Right atrium auricular region (tissue), 2 donors: Measurements from ENCODE around the gene EVC. TPM values are rescaled to one million over a fixed set of nuclear protein-coding genes. Genes with fewer than 3 reads are reported as not detected.

Experiments used
- DNase-seq: peaks from one replicate; pipeline ENCODE4 v3.0.0-alpha.2; 2019; ENCODE audit warnings: low spot score
- H3K27ac ChIP-seq, 2 donors: fragments of 200-600 bp; sonication (generic); 1 replicate in 1 of 2; 2 replicates in 1 of 2; pipeline ENCODE4 v1.5.1; 2016 to 2019
- H3K27me3 ChIP-seq, 2 donors: fragments of 200-600 bp; sonication (generic); one replicate each; pipeline versions ENCODE4 v1.5.1 to v1.6.0; 2017 to 2019
- H3K36me3 ChIP-seq: fragments of 200-600 bp; sonication (generic); one replicate; pipeline ENCODE4 v1.5.1; 2016
- H3K4me1 ChIP-seq, 2 donors: fragments of 200-600 bp; sonication (generic); one replicate each; pipeline versions ENCODE4 v1.5.1 to v1.6.0; 2017 to 2019
- H3K4me3 ChIP-seq, 2 donors: fragments of 200-600 bp; sonication (generic); 1 replicate in 1 of 2; 2 replicates in 1 of 2; pipeline ENCODE4 v1.5.1; 2017 to 2019; ENCODE audit warnings: mild to moderate bottlenecking in 1 of 2, moderate library complexity in 1 of 2
- H3K9me3 ChIP-seq, 2 donors: fragments of 200-600 bp; sonication (generic); one replicate each; pipeline ENCODE4 v1.5.1; 2019
- CTCF ChIP-seq, 2 donors: fragments of 200-600 bp; sonication (generic); IDR thresholded peaks; one replicate each; pipeline ENCODE4 v1.5.1; 2019; ENCODE audit warnings: antibody characterized with exemption in 2 of 2
- total RNA-seq, 2 donors: library from RNA; depleted of rRNA; stranded (reverse); fragments of >200 nt; gene quantifications; one replicate each; pipeline ENCODE4 v1.1.0, GENCODE V29; 2016

Gene EVC
- total RNA-seq, 2 donors from 2014 or later = 8.6 to 14.1 TPM

- Histone ChIP-seq H3K9me3 (no peaks in the 10 kb centered on the region), H3K4me3 (no peak overlapping the region), H3K36me3 (peaks cover 16% of the 10 kb centered on the region), H3K27me3 (no peaks in the 10 kb centered on the region), H3K27ac (peak overlapping the region; percentile 6 to 12), H3K4me1 (no peaks in the 10 kb centered on the region)
- DNase-seq = peak; percentile 43
- no peak for TF ChIP-seq CTCF (IDR thresholded peaks at IDR 0.05)
These were observed 75.0 kb downstream of the EVC start for GRCh38 chr4:5785806-5786680.

GRCh38 chr4:5787311-5787710, 76.3 kb downstream of the EVC start:
- Histone ChIP-seq H3K9me3 (no peaks in the 10 kb centered on the region), H3K27ac (no peak overlapping the region), H3K27me3 (no peaks in the 10 kb centered on the region), H3K4me1 (no peaks in the 10 kb centered on the region), H3K4me3 (no peak overlapping the region), H3K36me3 (peaks cover 16% of the 10 kb centered on the region)
- no peak for TF ChIP-seq CTCF (IDR thresholded peaks at IDR 0.05)
- DNase-seq = peak; percentile 5

DNA sequence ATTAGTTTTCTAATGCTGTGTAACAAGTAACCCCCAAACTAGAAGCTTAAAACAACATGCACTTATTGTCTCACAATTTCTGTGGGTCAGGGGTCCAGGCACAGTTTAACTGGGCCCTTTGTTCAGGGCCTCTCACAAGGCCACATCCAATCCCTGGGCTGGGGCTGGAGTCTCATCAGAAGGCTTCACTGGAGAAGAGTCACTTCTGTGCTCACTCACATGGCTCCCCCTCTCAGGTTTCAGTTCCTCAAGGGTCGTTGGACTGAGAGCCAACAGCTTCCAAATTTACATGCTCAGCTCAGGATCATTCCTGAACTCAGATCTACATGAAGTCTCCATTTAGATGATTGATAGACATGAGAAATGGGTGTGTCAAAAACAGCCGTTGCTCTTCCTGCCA, 77.1 kb downstream of the EVC start:
- TF ChIP-seq CTCF (IDR thresholded peaks at IDR 0.05) = no peak
- H3K36me3 ChIP-seq = peaks cover 16% of the 10 kb centered on the region

GRCh38 chr4:5789141-5789540, 78.1 kb downstream of the EVC start:
- TF ChIP-seq CTCF (IDR thresholded peaks at IDR 0.05) = no peak
- Histone ChIP-seq H3K36me3 (peaks cover 13% of the 10 kb centered on the region), H3K4me3 (no peak overlapping the region), H3K27me3 (no peaks in the 10 kb centered on the region), H3K27ac (no peak overlapping the region), H3K9me3 (no peaks in the 10 kb centered on the region), H3K4me1 (no peaks in the 10 kb centered on the region)
- no peak for DNase-seq

More for the DNA sequence above, 77.1 kb downstream of the EVC start:
- Histone ChIP-seq H3K27me3 (no peaks in the 10 kb centered on the region), H3K27ac (no peak overlapping the region), H3K4me3 (no peak overlapping the region), H3K9me3 (no peaks in the 10 kb centered on the region), H3K4me1 (no peaks in the 10 kb centered on the region)
- peak; percentile 46 for DNase-seq

GRCh38 chr4:5790546-5790857, 79.5 kb downstream of the EVC start:
- Histone ChIP-seq H3K27me3 (no peaks in the 10 kb centered on the region), H3K27ac (no peak overlapping the region), H3K36me3 (peaks cover 11% of the 10 kb centered on the region), H3K9me3 (no peaks in the 10 kb centered on the region), H3K4me1 (no peaks in the 10 kb centered on the region), H3K4me3 (no peak overlapping the region)
- DNase-seq = no peak
- TF ChIP-seq CTCF (IDR thresholded peaks at IDR 0.05) = peak in 1 of 2 donors; percentile 1

DNA sequence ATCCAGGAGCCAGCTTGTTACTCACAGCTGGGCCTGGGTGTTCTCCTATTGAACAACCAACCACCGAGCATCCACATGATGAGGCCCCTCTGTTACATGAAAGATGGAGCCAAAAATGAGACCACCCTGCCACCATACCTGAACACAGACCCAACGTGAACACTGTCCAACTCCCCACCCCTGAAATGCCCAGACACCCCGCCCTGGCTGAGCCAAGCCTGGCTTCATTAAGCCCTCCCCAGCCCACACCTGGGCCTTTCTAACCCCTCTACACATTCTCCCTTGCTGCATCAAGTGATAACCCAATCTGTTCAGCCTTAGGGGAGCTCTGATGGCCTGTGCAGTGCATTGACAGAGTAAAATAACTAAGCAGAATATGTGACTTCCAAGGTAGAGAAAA, 80.7 kb downstream of the EVC start:
- Histone ChIP-seq H3K36me3 (peaks cover 13% of the 10 kb centered on the region), H3K27ac (no peak overlapping the region), H3K4me3 (no peak overlapping the region), H3K4me1 (no peaks in the 10 kb centered on the region), H3K9me3 (no peaks in the 10 kb centered on the region), H3K27me3 (no peaks in the 10 kb centered on the region)
- TF ChIP-seq CTCF (IDR thresholded peaks at IDR 0.05) = no peak
- no peak for DNase-seq
